GM19238 (cell line): ENCODE measurements around the gene ATP9B.

Source experiments
- DNase-seq: peaks from one replicate; pipeline ENCODE4 v3.0.0; 2011; ENCODE audit warnings: low spot score; ENCODE audit not compliant: insufficient read length

The ATP9B gene

GRCh38 chr18:79068937-79069716, at the start of gene ATP9B:
ATP9B (plus strand) TSS chr18:79069394; CDS start chr18:79069411, 17 bp downstream.
- peak; percentile 94 for DNase-seq

GRCh38 chr18:79019881-79020280, 49.3 kb upstream of the ATP9B start:
- DNase-seq: no peak

- DNase-seq: no peak
Measured at GRCh38 chr18:79022603-79023002, 46.6 kb upstream of the ATP9B start.

GRCh38 chr18:79026491-79026890, 42.7 kb upstream of the ATP9B start:
- DNase-seq: no peak

- no peak for DNase-seq
Measured at GRCh38 chr18:79030680-79031079, 38.5 kb upstream of the ATP9B start.

GRCh38 chr18:79042276-79042675, 26.9 kb upstream of the ATP9B start:
- DNase-seq: no peak

- DNase-seq: no peak
Measured at GRCh38 chr18:79043288-79043687, 25.9 kb upstream of the ATP9B start.

GRCh38 chr18:79046522-79046921, 22.7 kb upstream of the ATP9B start:
- no peak for DNase-seq

GRCh38 chr18:79047556-79048244, 21.5 kb upstream of the ATP9B start:
- no peak for DNase-seq

GRCh38 chr18:79048245-79048632, 21.0 kb upstream of the ATP9B start:
- no peak for DNase-seq

- DNase-seq: no peak
Measured at GRCh38 chr18:79049506-79049905, 19.7 kb upstream of the ATP9B start.

GRCh38 chr18:79050005-79050404, 19.2 kb upstream of the ATP9B start:
- no peak for DNase-seq

GRCh38 chr18:79056827-79057367, 12.3 kb upstream of the ATP9B start:
- no peak for DNase-seq

- DNase-seq: no peak
Measured at GRCh38 chr18:79058007-79058406, 11.2 kb upstream of the ATP9B start.

- no peak for DNase-seq
Measured at GRCh38 chr18:79062806-79063205, 6.4 kb upstream of the ATP9B start.

GRCh38 chr18:79064228-79064627, 5.0 kb upstream of the ATP9B start:
- DNase-seq: no peak

GRCh38 chr18:79065802-79066201, 3.4 kb upstream of the ATP9B start:
- DNase-seq: no peak

GRCh38 chr18:79067611-79068010, 1.6 kb upstream of the ATP9B start:
- no peak for DNase-seq

GRCh38 chr18:79068341-79068936, 755 bp upstream of the ATP9B start:
- DNase-seq: no peak

GRCh38 chr18:79069717-79070151, 540 bp downstream of the ATP9B start:
- peak; percentile 43 for DNase-seq

GRCh38 chr18:79070486-79070885, 1.3 kb downstream of the ATP9B start:
- DNase-seq: no peak

GRCh38 chr18:79071037-79071436, 1.8 kb downstream of the ATP9B start:
- DNase-seq: no peak
